ENCODE measurements around the gene TUBGCP2. TPM values are rescaled to one million over a fixed set of nuclear protein-coding genes. Genes with fewer than 3 reads are reported as not detected.

The TUBGCP2 gene
- total RNA-seq, 4 donors from 2014 or later, result 35.8 to 47.3 (median 38.8) TPM

GRCh38 chr10:133274751-133275683 is 33.7 kb downstream of the TUBGCP2 start:
- TF ChIP-seq CTCF (IDR thresholded peaks at IDR 0.05) (no peak), POLR2A (IDR thresholded peaks at IDR 0.05) (no peak), POLR2AphosphoS5 (IDR thresholded peaks at IDR 0.05) (no peak), EP300 (IDR thresholded peaks at IDR 0.05) (no peak)
- WGBS, 2 donors (ENCODE audit: low coverage in 1 of 2), result no CpG with 5 or more reads among the region's 26 CpGs
- peaks cover 34% of the 10 kb centered on the region for H3K27me3 ChIP-seq
- peaks cover 0 to 26% (median 6%) of the 10 kb centered on the region in 3 donors for H3K4me1 ChIP-seq
- peaks cover 0 to 41% of the 10 kb centered on the region in 2 donors for H3K36me3 ChIP-seq
- no peak overlapping the region for H3K4me3 ChIP-seq
- no peak for ATAC-seq
- no peaks in the 10 kb centered on the region for H3K9me3 ChIP-seq
- H3K27ac ChIP-seq, result no peak overlapping the region

GRCh38 chr10:133273534-133274143 is 35.0 kb downstream of the TUBGCP2 start:
- Histone ChIP-seq H3K36me3 (peaks cover 0 to 41% of the 10 kb centered on the region in 2 donors), H3K4me1 (peaks cover 0 to 26% (median 6%) of the 10 kb centered on the region in 3 donors), H3K27ac (no peak overlapping the region), H3K9me3 (no peaks in the 10 kb centered on the region), H3K27me3 (peaks cover 34% of the 10 kb centered on the region), H3K4me3 (no peak overlapping the region)
- no CpG with 5 or more reads among the region's 28 CpGs for WGBS, 2 donors (ENCODE audit: low coverage in 1 of 2)
- no peak for ATAC-seq
- no peak for TF ChIP-seq POLR2A (IDR thresholded peaks at IDR 0.05)
- TF ChIP-seq CTCF (IDR thresholded peaks at IDR 0.05), result no peak
- no peak for TF ChIP-seq EP300 (IDR thresholded peaks at IDR 0.05)
- no peak for TF ChIP-seq POLR2AphosphoS5 (IDR thresholded peaks at IDR 0.05)

- ATAC-seq, result no peak
- H3K27me3 ChIP-seq, result peaks cover 34% of the 10 kb centered on the region
- TF ChIP-seq EP300 (IDR thresholded peaks at IDR 0.05) (no peak), CTCF (IDR thresholded peaks at IDR 0.05) (no peak), POLR2AphosphoS5 (IDR thresholded peaks at IDR 0.05) (no peak), POLR2A (IDR thresholded peaks at IDR 0.05) (no peak)
- no peak overlapping the region for H3K27ac ChIP-seq
- peaks cover 0 to 38% of the 10 kb centered on the region in 2 donors for H3K36me3 ChIP-seq
- no CpG with 5 or more reads among the region's 25 CpGs for WGBS, 2 donors (ENCODE audit: low coverage in 1 of 2)
- peaks cover 0 to 26% (median 6%) of the 10 kb centered on the region in 3 donors for H3K4me1 ChIP-seq
- no peak overlapping the region for H3K4me3 ChIP-seq
- H3K9me3 ChIP-seq, result no peaks in the 10 kb centered on the region
Observed at GRCh38 chr10:133272964-133273420, 35.7 kb downstream of the TUBGCP2 start.

DNA sequence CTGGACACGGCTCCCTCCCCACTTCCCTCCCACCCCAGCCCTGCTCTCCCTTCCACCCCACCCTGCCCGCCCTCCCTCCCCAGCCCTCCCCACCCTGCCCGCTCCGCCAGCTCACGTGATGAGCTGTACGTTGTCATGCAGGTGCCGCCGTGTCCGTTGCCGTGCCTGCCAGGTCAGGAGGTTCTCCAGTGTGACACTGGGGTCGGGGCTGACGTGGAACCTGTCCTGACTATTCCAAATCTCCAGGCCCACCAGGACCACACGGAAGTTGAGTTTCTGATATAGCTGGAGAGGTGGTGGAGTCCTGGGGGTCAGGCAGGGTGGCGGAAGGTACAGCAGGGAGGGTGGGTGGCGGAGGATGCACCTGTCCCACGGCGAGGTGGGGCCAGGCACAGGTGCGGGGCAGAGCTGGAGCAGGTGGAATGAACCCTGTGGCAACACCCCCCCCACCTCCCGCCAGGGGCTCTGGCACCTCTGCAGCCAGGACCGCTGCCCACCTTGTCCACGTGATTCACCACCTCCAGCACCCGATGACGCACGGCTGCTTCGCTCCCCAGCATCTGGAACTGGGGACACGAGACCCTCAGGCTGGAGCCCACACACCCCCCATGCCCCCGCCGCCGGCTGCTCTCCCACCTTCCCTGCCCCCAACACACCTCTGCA is 36.2 kb downstream of the TUBGCP2 start:
- Histone ChIP-seq H3K27me3 (peaks cover 30% of the 10 kb centered on the region), H3K9me3 (no peaks in the 10 kb centered on the region), H3K27ac (no peak overlapping the region), H3K4me3 (no peak overlapping the region), H3K4me1 (peaks cover 0 to 20% (median 6%) of the 10 kb centered on the region in 3 donors), H3K36me3 (peaks cover 0 to 37% of the 10 kb centered on the region in 2 donors)
- no peak for ATAC-seq
- WGBS, 2 donors (ENCODE audit: low coverage in 1 of 2), result 81% methylated on average over 6 of the region's 29 CpGs; no CpG with 5 or more reads in 1 of the 2 donors
- TF ChIP-seq EP300 (IDR thresholded peaks at IDR 0.05), result no peak
- TF ChIP-seq POLR2AphosphoS5 (IDR thresholded peaks at IDR 0.05), result no peak
- no peak for TF ChIP-seq POLR2A (IDR thresholded peaks at IDR 0.05)
- TF ChIP-seq CTCF (IDR thresholded peaks at IDR 0.05), result no peak
